Osteoblast (primary cell): ENCODE measurements around the gene MLH1. TPM values are rescaled to one million over a fixed set of nuclear protein-coding genes. Genes with fewer than 3 reads are reported as not detected.

Experiments
- DNase-seq: peaks from one replicate; pipeline ENCODE4 v3.0.0; 2011; ENCODE audit warnings: low spot score, mixed read lengths; ENCODE audit not compliant: insufficient read length; ENCODE audit errors: missing footprints
- H2AFZ ChIP-seq: 2 replicates; pipeline ENCODE4 v1.6.0; 2011; ENCODE audit warnings: mild to moderate bottlenecking, low read length
- H3K27ac ChIP-seq: 2 replicates; pipeline ENCODE4 v1.5.1; 2011; ENCODE audit warnings: mild to moderate bottlenecking, low read depth, low read length, moderate library complexity
- H3K27me3 ChIP-seq: 2 replicates; pipeline ENCODE4 v1.6.0; 2012; ENCODE audit warnings: mild to moderate bottlenecking, control low read depth, inconsistent platforms, low read length, moderate library complexity; ENCODE audit not compliant: insufficient read depth
- H3K36me3 ChIP-seq: 2 replicates; pipeline ENCODE4 v1.5.1; 2011; ENCODE audit warnings: mild to moderate bottlenecking, low read length, control low read depth, moderate library complexity; ENCODE audit not compliant: insufficient read depth
- H3K4me1 ChIP-seq: 2 replicates; pipeline ENCODE4 v1.5.1; 2011; ENCODE audit warnings: mild to moderate bottlenecking, low read length, control low read depth, moderate library complexity; ENCODE audit not compliant: insufficient read depth
- H3K4me2 ChIP-seq: 2 replicates; pipeline ENCODE4 v1.6.0; 2011; ENCODE audit warnings: mild to moderate bottlenecking, low read length; ENCODE audit not compliant: insufficient read depth
- H3K4me3 ChIP-seq: fragments of 200-600 bp; sonication (generic); 3 replicates; pipeline ENCODE4 v1.5.1; 2012; ENCODE audit warnings: mild to moderate bottlenecking, low read length, inconsistent platforms; ENCODE audit not compliant: insufficient read depth
- H3K79me2 ChIP-seq: 2 replicates; pipeline ENCODE4 v1.6.0; 2012; ENCODE audit warnings: mild to moderate bottlenecking, low read length, control low read depth, inconsistent platforms; ENCODE audit not compliant: insufficient read depth
- H3K9me3 ChIP-seq: 2 replicates; pipeline ENCODE4 v1.5.1; 2011; ENCODE audit warnings: low read depth, low read length, control low read depth
- H4K20me1 ChIP-seq: 2 replicates; pipeline ENCODE4 v1.6.0; 2012; ENCODE audit warnings: mild to moderate bottlenecking, low read length, control low read depth; ENCODE audit not compliant: insufficient read depth
- CTCF ChIP-seq: IDR thresholded peaks from 2 replicates; pipeline ENCODE4 v1.5.1; 2011; ENCODE audit warnings: mild to moderate bottlenecking, low read depth, low read length, moderate library complexity; ENCODE audit errors: extremely low read depth
- total RNA-seq: library from RNA; depleted of rRNA; stranded (reverse); fragments of >200 nt; gene quantifications from 2 replicates; pipeline ENCODE4 v1.2.3, GENCODE V29; 2012

Gene MLH1
- total RNA-seq, 1 donor: 53.6 TPM

- Histone ChIP-seq H3K27me3 (no peaks in the 10 kb centered on the region), H2AFZ (no peak overlapping the region), H4K20me1 (no peaks in the 10 kb centered on the region), H3K36me3 (peaks cover 50% of the 10 kb centered on the region), H3K4me2 (no peak overlapping the region), H3K9me3 (peaks cover 5% of the 10 kb centered on the region), H3K4me3 (no peak overlapping the region), H3K27ac (no peak overlapping the region), H3K79me2 (no peaks in the 10 kb centered on the region), H3K4me1 (peaks cover 3% of the 10 kb centered on the region)
- no peak for TF ChIP-seq CTCF
- no peak for DNase-seq
Observed at GRCh38 chr3:37031096-37031682, 37.9 kb downstream of the MLH1 start.

GRCh38 chr3:37032961-37033360, 39.6 kb downstream of the MLH1 start:
- no peak for DNase-seq
- Histone ChIP-seq H4K20me1 (no peaks in the 10 kb centered on the region), H3K4me2 (no peak overlapping the region), H3K27ac (no peak overlapping the region), H3K9me3 (peaks cover 7% of the 10 kb centered on the region), H2AFZ (no peak overlapping the region), H3K4me1 (peaks cover 3% of the 10 kb centered on the region), H3K36me3 (peaks cover 51% of the 10 kb centered on the region), H3K27me3 (no peaks in the 10 kb centered on the region), H3K79me2 (no peaks in the 10 kb centered on the region), H3K4me3 (no peak overlapping the region)
- TF ChIP-seq CTCF: no peak

GRCh38 chr3:37037352-37037751, 44.0 kb downstream of the MLH1 start:
- no peak for DNase-seq
- Histone ChIP-seq H3K9me3 (peaks cover 7% of the 10 kb centered on the region), H3K79me2 (no peaks in the 10 kb centered on the region), H3K4me2 (no peak overlapping the region), H3K27me3 (no peaks in the 10 kb centered on the region), H3K27ac (no peak overlapping the region), H3K36me3 (peaks cover 41% of the 10 kb centered on the region), H3K4me3 (no peak overlapping the region), H4K20me1 (no peaks in the 10 kb centered on the region), H3K4me1 (no peaks in the 10 kb centered on the region), H2AFZ (no peak overlapping the region)
- no peak for TF ChIP-seq CTCF

- H3K27me3 ChIP-seq: no peaks in the 10 kb centered on the region
- peaks cover 7% of the 10 kb centered on the region for H3K9me3 ChIP-seq
- no peak overlapping the region for H2AFZ ChIP-seq
- DNase-seq: no peak
- no peak for TF ChIP-seq CTCF
- no peak overlapping the region for H3K4me2 ChIP-seq
- H3K79me2 ChIP-seq: no peaks in the 10 kb centered on the region
- H4K20me1 ChIP-seq: no peaks in the 10 kb centered on the region
- no peaks in the 10 kb centered on the region for H3K4me1 ChIP-seq
- H3K36me3 ChIP-seq: peaks cover 35% of the 10 kb centered on the region
- H3K27ac ChIP-seq: no peak overlapping the region
- H3K4me3 ChIP-seq: no peak overlapping the region
Observed at GRCh38 chr3:37039161-37039846, 46.0 kb downstream of the MLH1 start.
